A172 (cell line): Measurements from ENCODE around the gene NODAL. TPM values are rescaled to one million over a fixed set of nuclear protein-coding genes. Genes with fewer than 3 reads are reported as not detected.

Experiments used
- DNase-seq: peaks from one replicate; pipeline ENCODE4 v3.0.0-alpha.2; 2015; ENCODE audit warnings: low spot score
- total RNA-seq: library from RNA; depleted of rRNA; stranded (reverse); fragments of >200 nt; shearing (Covaris generic); gene quantifications from 2 replicates; pipeline ENCODE4 v1.2.3, GENCODE V29; 2014

NODAL gene
- total RNA-seq, 1 experiment from 2014 or later = not detected

GRCh38 chr10:70432561-70433263 is 8.8 kb downstream of the NODAL start:
- no peak for DNase-seq

- peak; percentile 12 for DNase-seq
Observed at GRCh38 chr10:70432101-70432500, 9.4 kb downstream of the NODAL start.

GRCh38 chr10:70430493-70431445 is 10.7 kb downstream of the NODAL start:
- DNase-seq = no peak

- no peak for DNase-seq
Observed at GRCh38 chr10:70426823-70427222, 14.7 kb downstream of the NODAL start.

- DNase-seq = no peak
Observed at GRCh38 chr10:70425096-70425495, 16.4 kb downstream of the NODAL start.

- no peak for DNase-seq
Observed at GRCh38 chr10:70424320-70424719, 17.2 kb downstream of the NODAL start.

- no peak for DNase-seq
Observed at GRCh38 chr10:70418713-70419112, 22.8 kb downstream of the NODAL start.

GRCh38 chr10:70418229-70418628 is 23.3 kb downstream of the NODAL start:
- DNase-seq = peak; percentile 17

- DNase-seq = no peak
Observed at GRCh38 chr10:70417568-70417967, 23.9 kb downstream of the NODAL start.

GRCh38 chr10:70412356-70412755 is 29.1 kb downstream of the NODAL start:
- DNase-seq = no peak

- DNase-seq = no peak
Observed at GRCh38 chr10:70410608-70411007, 30.9 kb downstream of the NODAL start.

- no peak for DNase-seq
Observed at GRCh38 chr10:70409772-70410171, 31.7 kb downstream of the NODAL start.

- DNase-seq = peak; percentile 82
Observed at GRCh38 chr10:70405037-70405824, 36.2 kb downstream of the NODAL start.

- peak; percentile 19 for DNase-seq
Observed at GRCh38 chr10:70404787-70405036, 36.8 kb downstream of the NODAL start.

GRCh38 chr10:70404036-70404786 is 37.3 kb downstream of the NODAL start, which contains the start of gene EIF4EBP2:
EIF4EBP2 (plus strand) TSS chr10:70404145; CDS start chr10:70404402, 257 bp downstream.
- DNase-seq = peak; percentile 94

GRCh38 chr10:70403483-70404035 is 37.9 kb downstream of the NODAL start:
- DNase-seq = no peak

- DNase-seq = no peak
Observed at GRCh38 chr10:70399177-70399576, 42.3 kb downstream of the NODAL start.

GRCh38 chr10:70396140-70396539 is 45.3 kb downstream of the NODAL start:
- DNase-seq = no peak

GRCh38 chr10:70391654-70392053 is 49.8 kb downstream of the NODAL start:
- no peak for DNase-seq
